ENCODE data around the gene PTPRM.

- no peak for TF ChIP-seq EZH2 (IDR thresholded peaks at IDR 0.05; ENCODE audit: insufficient read depth, poor library complexity, severe bottlenecking)
- TF ChIP-seq EZH2phosphoT487 (IDR thresholded peaks at IDR 0.05; ENCODE audit: insufficient read depth, low read depth), result no peak
These were observed 888.8 kb downstream of the PTPRM start for GRCh38 chr18:8455661-8456614.
